ENCODE measurements around the gene IL22RA1. TPM values are rescaled to one million over a fixed set of nuclear protein-coding genes. Genes with fewer than 3 reads are reported as not detected.

IL22RA1 gene
- total RNA-seq, 1 experiment from 2014 or later: 0.13 TPM

DNA sequence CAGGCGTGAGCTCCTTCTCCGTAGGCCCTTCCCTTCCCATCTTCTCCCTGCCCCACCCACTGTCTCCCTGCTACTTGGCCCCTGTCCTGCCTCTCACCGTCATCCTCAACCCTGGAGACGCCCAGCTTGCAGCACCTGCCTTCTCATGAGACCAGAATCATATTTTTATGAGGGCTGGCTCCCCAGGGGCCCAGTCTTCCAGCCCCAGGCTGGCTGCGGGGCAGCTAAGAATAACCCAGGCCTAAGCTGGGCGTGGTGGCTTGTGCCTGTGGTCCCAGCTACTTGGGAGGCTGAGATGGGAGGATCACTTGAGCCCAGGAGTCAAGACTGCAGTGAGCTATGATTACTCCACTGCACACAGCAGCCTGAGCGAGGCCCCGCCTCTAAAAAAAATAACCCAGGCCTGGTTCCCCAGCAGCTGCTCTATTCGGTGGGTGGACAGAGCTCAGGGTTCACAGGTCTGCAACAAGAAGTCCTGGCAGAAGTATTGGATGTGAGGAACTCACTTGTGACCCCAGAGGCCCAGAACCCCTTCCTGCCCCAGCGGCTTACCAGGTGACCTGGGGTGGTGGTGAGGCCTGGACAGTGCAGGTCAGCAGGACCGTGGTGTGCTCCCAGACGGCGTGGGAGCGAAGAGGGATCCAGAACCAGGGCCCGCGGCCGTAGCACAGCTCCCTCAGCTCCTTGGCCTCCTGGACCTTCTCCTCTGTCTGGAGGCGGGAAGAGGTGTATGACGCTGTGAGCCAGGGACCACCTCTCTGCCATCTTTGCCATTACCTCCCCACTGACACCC, 37.4 kb downstream of the IL22RA1 start:
- H3K9me3 ChIP-seq (ENCODE audit: control insufficient read depth, low read depth, low read length): no peaks in the 10 kb centered on the region
- H3K4me2 ChIP-seq (ENCODE audit: insufficient read depth, insufficient read length, low read length): no peak overlapping the region
- no peak overlapping the region for H4K8ac ChIP-seq (replicated peaks; ENCODE audit: insufficient read length, low read depth, low read length)
- no peak overlapping the region for H3T11ph ChIP-seq (ENCODE audit: low read length)
- no peak overlapping the region for H3K18ac ChIP-seq (ENCODE audit: insufficient read length, low read depth, low read length)
- H3K4ac ChIP-seq (ENCODE audit: low read depth, low read length): no peak overlapping the region
- H2BK120ac ChIP-seq (ENCODE audit: low read depth, low read length, poor library complexity, severe bottlenecking): no peak overlapping the region
- H2AK5ac ChIP-seq (ENCODE audit: insufficient read length, low read length): no peak overlapping the region
- no CpG with 5 or more reads among the region's 19 CpGs for WGBS (ENCODE audit: extremely low coverage, insufficient read length, low lambda C conversion rate)
- no peaks in the 10 kb centered on the region for H3K4me1 ChIP-seq (ENCODE audit: insufficient read depth, low read length)
- H2BK12ac ChIP-seq (ENCODE audit: insufficient read length, low read depth, low read length): no peak overlapping the region
- H3K79me1 ChIP-seq (ENCODE audit: insufficient read depth, low read depth, low read length, poor library complexity, severe bottlenecking): no peaks in the 10 kb centered on the region
- Mint-ChIP-seq H3K4me1 (peaks cover 4 to 20% of the 10 kb centered on the region in 2 experiments; a peak in 2 of 4 replicates), H3K27me3 (ENCODE audit: low read depth) (0 out of 2 replicates have a peak, but pooled peaks cover 2% of the 10 kb centered on the region), H3K36me3 (ENCODE audit: insufficient read depth in 1 of 3, low read depth in 3 of 3) (no peaks in the 10 kb centered on the region), H3K27ac (peak overlapping the region in 1 of 3 experiments; percentile 44; a peak in 1 of 7 replicates), H3K9me3 (no peaks in the 10 kb centered on the region), H3K4me3 (no peak overlapping the region)
- no peak overlapping the region for H3K23ac ChIP-seq (ENCODE audit: insufficient read length, low read depth, low read length)
- H2BK20ac ChIP-seq (ENCODE audit: low read depth, low read length, poor library complexity, severe bottlenecking): no peak overlapping the region
- H4K20me1 ChIP-seq (ENCODE audit: control insufficient read depth, insufficient read depth, insufficient read length): no peaks in the 10 kb centered on the region
- TF ChIP-seq, protein P1, sequence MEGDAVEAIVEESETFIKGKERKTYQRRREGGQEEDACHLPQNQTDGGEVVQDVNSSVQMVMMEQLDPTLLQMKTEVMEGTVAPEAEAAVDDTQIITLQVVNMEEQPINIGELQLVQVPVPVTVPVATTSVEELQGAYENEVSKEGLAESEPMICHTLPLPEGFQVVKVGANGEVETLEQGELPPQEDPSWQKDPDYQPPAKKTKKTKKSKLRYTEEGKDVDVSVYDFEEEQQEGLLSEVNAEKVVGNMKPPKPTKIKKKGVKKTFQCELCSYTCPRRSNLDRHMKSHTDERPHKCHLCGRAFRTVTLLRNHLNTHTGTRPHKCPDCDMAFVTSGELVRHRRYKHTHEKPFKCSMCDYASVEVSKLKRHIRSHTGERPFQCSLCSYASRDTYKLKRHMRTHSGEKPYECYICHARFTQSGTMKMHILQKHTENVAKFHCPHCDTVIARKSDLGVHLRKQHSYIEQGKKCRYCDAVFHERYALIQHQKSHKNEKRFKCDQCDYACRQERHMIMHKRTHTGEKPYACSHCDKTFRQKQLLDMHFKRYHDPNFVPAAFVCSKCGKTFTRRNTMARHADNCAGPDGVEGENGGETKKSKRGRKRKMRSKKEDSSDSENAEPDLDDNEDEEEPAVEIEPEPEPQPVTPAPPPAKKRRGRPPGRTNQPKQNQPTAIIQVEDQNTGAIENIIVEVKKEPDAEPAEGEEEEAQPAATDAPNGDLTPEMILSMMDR (conservative IDR thresholded peaks at IDR 0.05): no peak
- H3K79me2 ChIP-seq (ENCODE audit: insufficient read depth, low read length): no peaks in the 10 kb centered on the region
- no peak overlapping the region for H4K91ac ChIP-seq (ENCODE audit: insufficient read length, low read depth, low read length)
- no peak overlapping the region for H3K9ac ChIP-seq (ENCODE audit: extremely low read depth, insufficient read length, low read length)
- no peaks in the 10 kb centered on the region for H3K27me3 ChIP-seq (ENCODE audit: insufficient read depth, low read length)
- H3K14ac ChIP-seq (ENCODE audit: insufficient read depth, low read length): no peak overlapping the region; the same call in 1 of the 2 replicates
- H2BK5ac ChIP-seq (ENCODE audit: insufficient read length, low read length): no peak overlapping the region
- H4K5ac ChIP-seq (ENCODE audit: insufficient read length, low read depth, low read length): no peak overlapping the region
- no peak overlapping the region for H3K27ac ChIP-seq (ENCODE audit: insufficient read length, low read depth, low read length)
- H2BK15ac ChIP-seq (ENCODE audit: low read depth, low read length): no peak overlapping the region
- no peak overlapping the region for H3K56ac ChIP-seq (ENCODE audit: insufficient read length, low read depth, low read length)
- H2AFZ ChIP-seq (ENCODE audit: low read length): no peak overlapping the region
- DNase-seq: no peak
- H3K23me2 ChIP-seq (ENCODE audit: insufficient read length, low read depth, low read length, poor library complexity, severe bottlenecking): no peaks in the 10 kb centered on the region

Data from H9 (cell line).